Natural killer cell (primary cell): ENCODE measurements around the gene ENPP4. TPM values are rescaled to one million over a fixed set of nuclear protein-coding genes. Genes with fewer than 3 reads are reported as not detected.

Experiments used
- ATAC-seq, 3 donors: fragments of 150-1000 bp in 2 of 3; fragments of 200-7000 bp in 1 of 3; cut with Tn5 transposase; 1 replicate in 1 of 3; 2 replicates in 2 of 3; pipeline ENCODE4 v1.10.0; 2021; ENCODE audit warnings: mild to moderate bottlenecking in 2 of 3, moderate library complexity in 2 of 3
- DNase-seq, 2 donors: peaks; one replicate each; pipeline versions ENCODE4 v3.0.0 to v3.0.0-alpha.2; 2013 to 2021; ENCODE audit warnings: mixed read lengths in 1 of 2
- H3K27ac ChIP-seq: one replicate; pipeline ENCODE4 v1.5.1; 2013; ENCODE audit warnings: mild to moderate bottlenecking, low read length
- H3K27me3 ChIP-seq: one replicate; pipeline ENCODE4 v1.6.1; 2013; ENCODE audit warnings: low read length; ENCODE audit not compliant: control insufficient read depth, insufficient read depth
- H3K36me3 ChIP-seq: one replicate; pipeline ENCODE4 v1.6.1; 2013; ENCODE audit warnings: low read length; ENCODE audit not compliant: control insufficient read depth, insufficient read depth
- H3K4me1 ChIP-seq: one replicate; pipeline ENCODE4 v1.6.1; 2013; ENCODE audit warnings: low read length; ENCODE audit not compliant: control insufficient read depth, insufficient read depth
- H3K4me3 ChIP-seq: one replicate; pipeline ENCODE4 v1.5.1; 2013; ENCODE audit warnings: low read length
- H3K9me3 ChIP-seq: one replicate; pipeline ENCODE4 v1.6.1; 2013; ENCODE audit warnings: low read length; ENCODE audit not compliant: control insufficient read depth, insufficient read depth
- H3K27ac Mint-ChIP-seq, 2 donors: one replicate each; pipeline ENCODE4 v1.8.0; 2022; ENCODE audit warnings: mild to moderate bottlenecking in 2 of 2, mixed read lengths in 2 of 2, moderate library complexity in 1 of 2
- H3K27me3 Mint-ChIP-seq, 2 donors: one replicate each; pipeline ENCODE4 v1.8.0; 2022; ENCODE audit warnings: low read depth in 2 of 2, mixed read lengths in 2 of 2
- H3K36me3 Mint-ChIP-seq: one replicate; pipeline ENCODE4 v1.8.0; 2022; ENCODE audit warnings: mixed read lengths
- H3K4me1 Mint-ChIP-seq, 2 donors: one replicate each; pipeline ENCODE4 v1.8.0; 2022; ENCODE audit warnings: mixed read lengths in 2 of 2
- H3K4me3 Mint-ChIP-seq: one replicate; pipeline ENCODE4 v1.8.0; 2022; ENCODE audit warnings: mild to moderate bottlenecking, moderate library complexity, mixed read lengths
- H3K9me3 Mint-ChIP-seq, 2 donors: one replicate each; pipeline ENCODE4 v1.8.0; 2022; ENCODE audit warnings: mixed read lengths in 2 of 2
- WGBS: methylation state at CpG from one replicate; pipeline ENCODE4 v1.1.7; 2013; ENCODE audit warnings: missing lambda C conversion rate; ENCODE audit not compliant: insufficient coverage; 5-methylcytosine and 5-hydroxymethylcytosine counted together
- intact Hi-C: fragments of 100-400 bp; cut with micrococcal nuclease; formaldehyde crosslinking; loops from one replicate; pipeline ENCODE4 v1.14.2; 2022
- total RNA-seq, 4 donors: library from RNA; stranded (reverse); fragments of 120-200 nt in 1 of 4; gene quantifications; one replicate each; pipeline versions ENCODE4 v1.2.3 to v1.2.4, GENCODE V29; 2013 to 2022
- TF ChIP-seq, protein P1 (sequence below): fragments of 200-600 bp; IDR thresholded peaks from one replicate; pipeline ENCODE4 v1.8.0; 2022; ENCODE audit warnings: antibody characterized with exemption

ENPP4 gene
- total RNA-seq, 3 donors from 2014 or later (not counting 1 experiment from before 2014, with no cell fraction given), result 25.0 to 45.0 (median 26.6) TPM

DNA sequence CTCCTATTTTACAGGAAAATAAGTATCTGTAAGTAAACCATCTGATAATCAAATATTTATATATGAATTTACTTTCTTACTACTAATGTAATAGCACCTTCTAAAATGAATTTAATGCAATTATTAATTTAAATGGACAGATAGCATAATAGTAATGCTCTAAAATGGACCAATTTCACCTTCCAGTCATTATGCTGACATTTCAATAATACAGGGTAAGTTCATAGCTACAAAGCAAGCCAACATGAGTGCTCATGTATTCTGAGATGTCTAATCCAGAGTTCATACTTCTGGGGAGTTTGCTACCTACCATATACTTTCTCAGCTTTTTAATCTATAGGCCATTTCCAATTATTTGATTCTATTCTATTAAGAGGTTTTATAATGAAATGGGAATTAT lies 29.4 kb downstream of the ENPP4 start:
- Histone ChIP-seq H3K27ac (no peak overlapping the region), H3K9me3 (no peaks in the 10 kb centered on the region), H3K4me3 (no peak overlapping the region), H3K36me3 (peaks cover 15% of the 10 kb centered on the region), H3K4me1 (no peaks in the 10 kb centered on the region), H3K27me3 (no peaks in the 10 kb centered on the region)
- Mint-ChIP-seq H3K4me3 (no peak overlapping the region), H3K27ac (no peak overlapping the region), H3K27me3 (no peaks in the 10 kb centered on the region), H3K9me3 (no peaks in the 10 kb centered on the region), H3K4me1 (peaks cover 9 to 28% of the 10 kb centered on the region in 2 donors), H3K36me3 (peaks cover 10% of the 10 kb centered on the region)
- TF ChIP-seq, protein P1, sequence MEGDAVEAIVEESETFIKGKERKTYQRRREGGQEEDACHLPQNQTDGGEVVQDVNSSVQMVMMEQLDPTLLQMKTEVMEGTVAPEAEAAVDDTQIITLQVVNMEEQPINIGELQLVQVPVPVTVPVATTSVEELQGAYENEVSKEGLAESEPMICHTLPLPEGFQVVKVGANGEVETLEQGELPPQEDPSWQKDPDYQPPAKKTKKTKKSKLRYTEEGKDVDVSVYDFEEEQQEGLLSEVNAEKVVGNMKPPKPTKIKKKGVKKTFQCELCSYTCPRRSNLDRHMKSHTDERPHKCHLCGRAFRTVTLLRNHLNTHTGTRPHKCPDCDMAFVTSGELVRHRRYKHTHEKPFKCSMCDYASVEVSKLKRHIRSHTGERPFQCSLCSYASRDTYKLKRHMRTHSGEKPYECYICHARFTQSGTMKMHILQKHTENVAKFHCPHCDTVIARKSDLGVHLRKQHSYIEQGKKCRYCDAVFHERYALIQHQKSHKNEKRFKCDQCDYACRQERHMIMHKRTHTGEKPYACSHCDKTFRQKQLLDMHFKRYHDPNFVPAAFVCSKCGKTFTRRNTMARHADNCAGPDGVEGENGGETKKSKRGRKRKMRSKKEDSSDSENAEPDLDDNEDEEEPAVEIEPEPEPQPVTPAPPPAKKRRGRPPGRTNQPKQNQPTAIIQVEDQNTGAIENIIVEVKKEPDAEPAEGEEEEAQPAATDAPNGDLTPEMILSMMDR, result no peak
- DNase-seq (no peak), ATAC-seq (no peak)
- intact Hi-C loops, result no loop called here

DNA sequence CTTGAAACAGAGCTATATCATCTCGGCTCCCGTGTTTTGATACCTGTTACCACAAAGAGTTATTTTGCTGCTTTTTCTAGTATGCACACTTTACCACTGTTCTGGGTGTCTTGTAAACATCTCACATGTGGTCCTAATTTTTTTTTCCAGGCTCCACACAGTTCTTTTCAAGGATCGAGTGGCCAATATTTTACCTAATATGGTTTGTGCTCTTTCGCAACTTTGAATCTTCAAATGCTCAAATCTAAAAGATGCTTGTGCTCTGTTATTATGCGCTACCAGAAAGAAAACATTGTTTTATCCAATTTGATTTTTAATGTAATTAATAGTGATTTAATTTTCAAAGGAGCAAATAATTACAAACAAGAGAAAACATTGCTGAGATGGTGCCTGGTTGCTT lies 30.3 kb downstream of the ENPP4 start:
- no peaks in the 10 kb centered on the region for H3K9me3 Mint-ChIP-seq
- TF ChIP-seq, protein P1, result no peak
- ATAC-seq, result no peak

DNA sequence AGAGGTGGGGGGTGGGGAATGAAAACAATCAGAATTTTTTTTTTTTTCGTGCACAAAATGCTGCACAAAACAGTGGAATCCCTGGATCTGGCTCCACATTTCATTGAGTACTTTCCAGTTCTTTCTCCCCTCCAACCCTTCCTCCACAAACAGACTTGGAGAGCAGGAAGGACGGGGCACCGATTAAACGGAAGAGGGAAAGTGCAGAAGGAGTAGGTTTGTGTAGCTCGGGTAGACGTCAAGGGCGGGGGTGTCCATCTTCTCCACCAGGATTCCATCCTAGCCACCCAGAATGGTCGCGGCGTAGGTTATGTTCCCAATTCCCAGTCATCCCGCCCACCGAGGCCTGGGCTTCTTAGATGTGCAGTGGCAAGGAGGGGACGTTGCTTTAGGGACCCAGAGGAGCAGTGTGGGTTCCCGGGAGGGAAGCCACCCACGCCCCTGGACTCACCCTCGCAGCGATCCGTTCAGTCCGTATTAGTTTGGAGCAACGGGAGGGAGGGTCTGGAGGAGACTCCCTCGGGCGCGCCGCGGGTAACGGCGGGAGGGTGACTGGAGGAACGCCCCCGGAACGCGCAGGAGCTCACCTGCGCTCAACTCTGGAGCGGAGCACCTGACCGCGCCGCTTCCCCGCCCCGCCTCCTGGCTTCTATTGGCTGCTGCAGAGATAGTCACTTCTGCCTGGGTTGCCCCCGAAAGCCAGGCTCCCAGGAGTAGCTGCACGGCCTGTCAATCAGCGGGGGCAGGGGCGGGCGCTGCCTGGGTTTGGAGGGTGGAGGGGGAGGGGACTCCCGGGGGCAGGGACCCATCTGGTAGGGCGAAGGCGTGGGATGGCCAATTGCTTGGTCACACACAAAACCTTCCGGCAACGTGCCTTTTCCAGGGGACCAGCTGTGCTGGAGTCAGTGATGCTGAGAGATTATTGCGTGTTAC lies 40.8 kb downstream of the ENPP4 start, which contains the start of gene ENPP5:
TSS of gene ENPP5 (minus strand) at position 624 of the 933 bp plus-strand sequence. CDS start 2,718 bp downstream, outside the sequence.
- Mint-ChIP-seq H3K27me3 (no peaks in the 10 kb centered on the region), H3K4me3 (peak within 1 kb of the TSS; percentile 91), H3K4me1 (peaks cover 77 to 78% of the 10 kb centered on the region in 2 donors), H3K36me3 (no peaks in the 10 kb centered on the region), H3K9me3 (no peaks in the 10 kb centered on the region), H3K27ac (peak within 1 kb of the TSS; percentile 90 to 99)
- TF ChIP-seq, protein P1, result no peak
- H3K27ac ChIP-seq, result peak within 1 kb of the TSS; percentile 60
- ATAC-seq, result peak; percentile 83 to 86 (median 85)
- intact Hi-C loops, result loop anchor here (1.0 kb wide), 1 partner anchor 41 kb away; the partner anchor contains the start of gene ENPP4
- H3K9me3 ChIP-seq, result no peaks in the 10 kb centered on the region
- 1% methylated on average over 46 of the region's 49 CpGs for WGBS
- H3K4me1 ChIP-seq, result peaks cover 30% of the 10 kb centered on the region
- H3K27me3 ChIP-seq, result no peaks in the 10 kb centered on the region
- H3K36me3 ChIP-seq, result peaks cover 2% of the 10 kb centered on the region
- peak; percentile 76 to 84 for DNase-seq
- H3K4me3 ChIP-seq, result peak within 1 kb of the TSS; percentile 80

More for the DNA sequence above, 30.3 kb downstream of the ENPP4 start:
- Histone ChIP-seq H3K9me3 (no peaks in the 10 kb centered on the region), H3K4me3 (no peak overlapping the region), H3K27me3 (no peaks in the 10 kb centered on the region), H3K36me3 (peaks cover 15% of the 10 kb centered on the region), H3K27ac (no peak overlapping the region), H3K4me1 (no peaks in the 10 kb centered on the region)
- Mint-ChIP-seq H3K4me3 (no peak overlapping the region), H3K4me1 (peaks cover 9 to 21% of the 10 kb centered on the region in 2 donors), H3K27me3 (no peaks in the 10 kb centered on the region), H3K36me3 (peaks cover 10% of the 10 kb centered on the region), H3K27ac (no peak overlapping the region)
- DNase-seq, result no peak
- WGBS, result 95% methylated on average over 4 of the region's 5 CpGs
- intact Hi-C loops, result no loop called here
